Fibroblast of pulmonary artery (primary cell): ENCODE results near the gene MAP7D1.

Experiments used
- DNase-seq: peaks from one replicate; pipeline ENCODE4 v3.0.0-alpha.2; 2010; ENCODE audit warnings: low read depth
- H3K4me3 ChIP-seq: replicated peaks from 2 replicates; pipeline ENCODE4 v1.5.1; 2011; ENCODE audit warnings: low read depth, mild to moderate bottlenecking, control low read depth, low read length, moderate library complexity
- TF ChIP-seq, protein P1 (sequence below): IDR thresholded peaks from 2 replicates; pipeline ENCODE4 v1.5.1; 2011; ENCODE audit warnings: mild to moderate bottlenecking, control low read depth, low read length, inconsistent platforms; ENCODE audit errors: missing control alignments

MAP7D1 gene

DNA sequence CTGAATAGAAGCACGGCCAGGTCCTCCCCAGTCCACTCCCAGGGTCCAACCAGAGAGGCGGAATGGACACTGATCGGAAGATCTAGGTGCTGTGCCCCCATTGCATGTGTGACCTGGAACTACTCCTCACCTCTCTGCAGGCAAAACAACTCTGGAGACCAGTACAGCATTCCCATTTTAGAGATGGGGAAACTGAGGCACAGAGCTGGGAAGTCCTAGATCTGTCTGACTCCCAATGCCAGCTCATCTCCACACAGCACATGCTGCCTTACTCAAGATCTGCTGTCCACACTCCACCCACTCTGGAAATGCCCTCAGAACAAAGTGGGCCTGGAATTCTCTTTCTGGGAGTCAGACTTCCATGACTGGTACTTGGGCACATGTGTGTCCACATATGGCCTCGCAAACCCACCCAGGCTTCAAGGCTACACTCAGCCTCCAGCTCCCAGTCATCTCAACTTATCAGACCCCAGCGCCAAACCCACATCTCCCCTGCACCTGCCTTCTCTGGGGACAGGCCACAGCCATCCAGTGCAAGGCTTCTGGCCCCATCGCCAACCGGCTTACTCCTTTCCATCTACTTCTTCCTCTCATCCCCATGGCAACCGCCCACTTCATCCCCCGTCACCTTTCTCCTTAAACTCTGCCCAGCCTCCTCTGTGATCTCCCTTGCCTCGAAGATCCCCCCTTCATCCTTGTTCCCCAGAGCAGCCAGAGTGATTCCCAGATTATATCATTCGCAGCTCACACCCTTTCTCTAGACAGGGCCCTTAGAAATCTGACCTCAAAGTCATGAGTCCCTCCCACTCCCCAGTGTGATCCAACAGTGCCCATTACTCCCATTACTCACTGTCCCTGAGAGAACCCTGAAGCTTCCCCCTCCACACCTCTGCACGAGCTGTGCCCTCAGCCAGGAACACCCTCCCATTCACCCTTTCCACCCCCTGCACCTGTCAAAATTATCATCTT is 33.6 kb upstream of the MAP7D1 start:
- no peak overlapping the region for H3K4me3 ChIP-seq
- no peak for DNase-seq
- TF ChIP-seq, protein P1, sequence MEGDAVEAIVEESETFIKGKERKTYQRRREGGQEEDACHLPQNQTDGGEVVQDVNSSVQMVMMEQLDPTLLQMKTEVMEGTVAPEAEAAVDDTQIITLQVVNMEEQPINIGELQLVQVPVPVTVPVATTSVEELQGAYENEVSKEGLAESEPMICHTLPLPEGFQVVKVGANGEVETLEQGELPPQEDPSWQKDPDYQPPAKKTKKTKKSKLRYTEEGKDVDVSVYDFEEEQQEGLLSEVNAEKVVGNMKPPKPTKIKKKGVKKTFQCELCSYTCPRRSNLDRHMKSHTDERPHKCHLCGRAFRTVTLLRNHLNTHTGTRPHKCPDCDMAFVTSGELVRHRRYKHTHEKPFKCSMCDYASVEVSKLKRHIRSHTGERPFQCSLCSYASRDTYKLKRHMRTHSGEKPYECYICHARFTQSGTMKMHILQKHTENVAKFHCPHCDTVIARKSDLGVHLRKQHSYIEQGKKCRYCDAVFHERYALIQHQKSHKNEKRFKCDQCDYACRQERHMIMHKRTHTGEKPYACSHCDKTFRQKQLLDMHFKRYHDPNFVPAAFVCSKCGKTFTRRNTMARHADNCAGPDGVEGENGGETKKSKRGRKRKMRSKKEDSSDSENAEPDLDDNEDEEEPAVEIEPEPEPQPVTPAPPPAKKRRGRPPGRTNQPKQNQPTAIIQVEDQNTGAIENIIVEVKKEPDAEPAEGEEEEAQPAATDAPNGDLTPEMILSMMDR, result no peak

DNA sequence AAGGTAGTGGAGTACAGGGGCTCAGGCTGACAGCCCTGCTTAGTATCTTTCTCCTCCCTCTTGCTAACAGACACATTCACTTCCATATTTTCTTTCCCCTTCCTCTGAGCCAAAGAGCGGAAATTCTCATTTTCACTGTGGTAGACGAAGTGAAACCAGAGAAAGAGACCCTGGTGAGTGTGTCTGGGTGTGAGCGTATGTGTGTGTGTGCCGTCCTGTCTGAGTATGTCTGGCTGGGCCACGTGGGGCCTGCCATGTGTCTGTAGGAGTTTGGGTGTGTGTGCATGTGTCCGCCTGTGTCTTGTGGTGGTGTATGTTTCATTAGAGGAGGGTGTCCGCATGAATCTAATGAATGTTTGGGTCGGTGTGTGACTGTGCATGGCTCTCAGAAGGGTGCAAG is 32.6 kb upstream of the MAP7D1 start:
- no peak for DNase-seq
- TF ChIP-seq, protein P1, result no peak
- no peak overlapping the region for H3K4me3 ChIP-seq

DNA sequence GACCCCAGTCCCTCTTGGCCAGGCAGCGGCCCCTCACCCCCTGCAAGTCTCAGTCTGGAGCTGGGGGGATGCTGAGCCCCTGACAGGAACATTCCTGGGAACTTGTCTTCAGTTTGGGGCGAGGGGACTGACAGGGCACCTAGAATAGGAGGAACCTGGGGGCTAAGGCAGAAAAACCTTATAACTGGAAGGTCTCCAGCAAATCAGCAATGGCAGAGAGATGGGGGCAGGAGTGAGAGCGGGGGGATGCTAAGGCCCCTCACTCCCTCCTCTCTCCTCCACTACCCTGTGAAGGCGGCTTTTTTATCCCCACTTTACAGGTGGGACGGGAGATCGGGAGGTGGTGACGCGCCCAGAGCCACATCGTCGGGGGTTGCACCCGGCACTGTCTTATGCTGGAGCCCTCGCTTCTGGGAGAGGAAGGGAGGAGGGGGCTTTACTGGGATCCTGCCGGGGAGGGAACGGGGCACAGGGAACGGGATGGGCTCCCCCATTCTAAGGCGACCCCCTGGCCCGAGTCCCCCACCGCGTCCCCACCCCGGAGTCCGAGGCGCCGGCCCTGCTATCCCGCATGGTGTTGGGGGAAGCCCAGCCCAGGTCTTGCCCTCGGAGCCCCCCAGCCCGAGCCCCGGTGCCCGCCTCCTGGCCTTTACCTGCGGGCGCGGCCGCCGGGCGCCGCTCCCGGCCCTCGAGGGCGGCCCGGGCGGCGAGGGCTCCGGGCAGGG is 31.4 kb upstream of the MAP7D1 start:
- H3K4me3 ChIP-seq, result no peak overlapping the region
- no peak for DNase-seq
- TF ChIP-seq, protein P1, result no peak

DNA sequence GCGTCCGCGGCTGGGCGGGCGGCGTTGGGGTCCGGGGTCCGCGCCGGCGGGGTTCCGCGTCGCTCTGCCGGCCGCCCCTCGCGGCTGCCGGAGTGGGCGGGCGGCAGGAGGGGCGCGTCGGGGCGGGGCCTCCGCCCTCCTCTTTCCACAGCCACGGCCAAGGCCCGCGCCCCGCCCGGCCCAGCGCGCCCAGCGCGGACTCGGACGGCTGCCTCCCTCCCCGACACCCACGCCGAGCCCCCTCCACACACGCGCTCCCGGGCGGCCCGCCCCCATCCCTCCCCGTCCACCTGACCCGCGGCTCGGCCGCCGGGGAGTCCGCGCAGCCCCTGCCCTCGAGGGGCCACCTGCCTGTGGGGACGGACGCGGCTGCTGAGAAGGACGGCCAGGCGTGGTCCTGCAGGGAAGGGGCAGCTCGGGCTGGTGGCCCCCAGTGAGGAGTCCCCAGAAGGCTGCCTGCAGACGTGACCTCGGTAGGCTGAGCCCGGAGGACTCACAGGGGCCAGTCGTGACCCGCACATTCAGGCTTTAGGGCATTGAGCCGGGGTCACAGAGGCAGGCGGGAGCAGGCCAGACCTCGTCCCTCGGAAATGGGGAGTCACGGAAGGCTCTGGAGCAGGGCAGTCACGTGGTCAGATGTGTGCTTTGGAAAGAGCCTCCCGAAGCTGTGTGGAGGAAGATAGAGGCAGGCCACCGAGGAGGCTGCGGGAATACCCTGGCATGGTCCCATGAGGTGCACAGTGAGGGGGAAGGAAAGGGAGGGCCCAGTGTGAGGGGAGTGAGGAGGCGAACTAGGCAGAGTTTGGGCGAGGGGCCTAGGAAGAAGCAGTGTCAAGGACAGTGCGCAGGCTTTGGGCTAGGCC is 30.6 kb upstream of the MAP7D1 start, which contains the start of gene COL8A2:
Gene COL8A2, minus strand, starts transcription at position 94 of the 863 bp plus-strand sequence. CDS start 24,980 bp downstream, outside the sequence.
- no peak within 1 kb of the TSS for H3K4me3 ChIP-seq
- TF ChIP-seq, protein P1, result no peak
- DNase-seq, result no peak

DNA sequence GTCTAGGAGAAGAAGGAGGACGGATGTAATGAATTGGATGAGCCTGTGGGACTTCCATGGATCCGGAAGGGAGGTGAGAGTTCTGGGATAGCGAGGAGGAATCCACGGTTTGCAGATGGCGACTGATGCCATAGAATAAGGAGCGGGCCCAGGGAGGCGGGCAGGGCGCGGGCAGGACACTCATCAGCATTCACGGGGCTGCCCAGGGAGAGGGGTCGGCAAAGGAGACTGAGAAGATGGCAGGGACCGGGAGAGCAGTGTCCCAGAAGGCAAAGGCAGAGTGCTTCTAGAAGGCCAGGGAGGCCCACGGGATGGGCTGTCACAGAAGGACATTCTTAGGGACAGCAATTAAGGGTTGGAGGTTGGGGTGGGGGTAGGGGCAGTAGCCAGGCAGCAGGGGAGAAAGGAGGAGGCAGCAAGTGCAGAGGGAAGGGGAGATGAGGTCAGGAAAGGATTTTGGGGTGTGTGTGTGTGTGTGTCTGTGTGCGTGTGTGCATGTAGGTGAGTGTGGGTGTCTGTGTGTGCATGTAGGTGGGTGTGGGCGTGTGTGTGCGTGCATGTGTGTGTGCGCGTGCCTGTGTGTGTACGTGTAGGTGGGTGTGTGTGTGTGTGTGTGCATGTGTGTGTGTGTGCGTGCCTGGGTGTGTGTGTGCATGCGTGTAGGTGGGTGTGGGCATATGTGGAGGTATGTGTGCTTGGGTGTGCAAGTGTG is 29.8 kb upstream of the MAP7D1 start:
- no peak overlapping the region for H3K4me3 ChIP-seq

More for the DNA sequence above, 29.8 kb upstream of the MAP7D1 start:
- no peak for DNase-seq
- TF ChIP-seq, protein P1, result no peak
